Testis (tissue), 2 donors: ENCODE measurements around the gene COA3.

Experiments used
- CTCF ChIP-seq, 3 experiments: fragments of 450-650 bp in 2 of 3; fragments of 200-600 bp in 1 of 3; sonication (generic) in 1 of 3; IDR thresholded peaks; one replicate each; pipeline ENCODE4 v1.5.1; 2016 to 2019; ENCODE audit warnings: antibody characterized with exemption in 3 of 3, mild to moderate bottlenecking in 2 of 3, moderate library complexity in 1 of 3
- POLR2A ChIP-seq: fragments of 450-650 bp; IDR thresholded peaks from one replicate; pipeline ENCODE4 v1.6.1; 2017; ENCODE audit warnings: antibody characterized with exemption, mild to moderate bottlenecking, moderate library complexity

DNA sequence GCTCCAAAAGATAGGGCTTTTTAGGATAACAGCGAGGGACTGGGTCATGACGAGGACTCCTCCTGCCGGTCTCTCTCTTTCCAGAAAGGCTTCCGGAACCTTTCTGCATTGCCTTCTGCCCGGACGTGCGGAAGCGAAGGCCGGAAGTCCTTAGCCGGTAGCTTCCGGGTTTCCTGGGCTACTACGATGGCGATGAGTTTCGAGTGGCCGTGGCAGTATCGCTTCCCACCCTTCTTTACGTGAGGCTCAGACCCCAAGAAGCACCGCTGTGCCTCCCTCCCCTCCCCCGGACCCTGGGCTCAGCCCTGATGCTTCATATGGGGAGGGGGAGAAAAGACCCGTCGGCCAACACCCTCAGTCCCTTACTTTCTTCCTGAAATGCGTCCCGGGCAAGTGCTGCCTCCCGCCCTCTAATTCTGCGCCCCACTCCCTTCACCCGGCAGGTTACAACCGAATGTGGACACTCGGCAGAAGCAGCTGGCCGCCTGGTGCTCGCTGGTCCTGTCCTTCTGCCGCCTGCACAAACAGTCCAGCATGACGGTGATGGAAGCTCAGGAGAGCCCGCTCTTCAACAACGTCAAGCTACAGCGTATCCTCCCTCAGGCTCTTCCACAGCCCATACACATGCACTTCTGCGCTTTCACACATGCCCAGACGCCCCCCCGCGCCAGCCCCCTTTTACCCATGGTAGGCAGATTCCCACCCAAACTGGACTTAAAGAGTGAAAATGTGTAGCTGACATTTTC is 25.0 kb downstream of the COA3 start, which contains the start of gene VPS25:
- no peak for TF ChIP-seq CTCF (IDR thresholded peaks at IDR 0.05)
- TF ChIP-seq POLR2A, result no peak
